ENCODE results near the gene WDR93. TPM values are rescaled to one million over a fixed set of nuclear protein-coding genes. Genes with fewer than 3 reads are reported as not detected.

WDR93 gene
- total RNA-seq, 1 experiment from 2014 or later = not detected

- intact Hi-C loops (cut with micrococcal nuclease; ENCODE audit: unreplicated experiment) = no loop called here
- ChIA-PET CTCF (no interaction called here), POLR2A (ENCODE audit: low non-redundant PET) (no interaction called here)
- TF ChIP-seq EZH2 (IDR thresholded peaks at IDR 0.05; ENCODE audit: borderline replicate concordance, low read depth, low read length, poor library complexity, severe bottlenecking) = no peak
- no peak for TF ChIP-seq CTCF (conservative IDR thresholded peaks at IDR 0.05; ENCODE audit: low read depth, low read length)
- Histone ChIP-seq H3K4me1 (ENCODE audit: insufficient read depth, low read length, poor library complexity, severe bottlenecking) (no peaks in the 10 kb centered on the region), H3K4me3 (ENCODE audit: low read depth, low read length, poor library complexity, severe bottlenecking) (peak overlapping the region; percentile 80), H3K27ac (ENCODE audit: low read depth, low read length, poor library complexity, severe bottlenecking) (peak overlapping the region; percentile 24), H3K36me3 (ENCODE audit: insufficient read depth, low read length, poor library complexity, severe bottlenecking) (no peaks in the 10 kb centered on the region), H3K9me3 (ENCODE audit: low read depth, low read length, poor library complexity, severe bottlenecking) (no peaks in the 10 kb centered on the region), H3K27me3 (replicated peaks; ENCODE audit: insufficient read depth, low read depth, low read length, poor library complexity) (no peaks in the 10 kb centered on the region)
- no peak for DNase-seq (ENCODE audit: low spot score)
- no TSS peak for BruUV-seq (replicated peaks)
These were observed 36.3 kb upstream of the WDR93 start for GRCh38 chr15:89654301-89654761.

GRCh38 chr15:89654847-89655805 is 35.5 kb upstream of the WDR93 start, which contains the start of gene KIF7:
TSS of gene KIF7 (minus strand) at chr15:89655467. CDS start at chr15:89652930, 2,537 bp downstream.
- BruUV-seq (replicated peaks) = no TSS peak
- ChIA-PET CTCF (no interaction called here), POLR2A (ENCODE audit: low non-redundant PET) (no interaction called here)
- Histone ChIP-seq H3K9me3 (ENCODE audit: low read depth, low read length, poor library complexity, severe bottlenecking) (no peaks in the 10 kb centered on the region), H3K27ac (ENCODE audit: low read depth, low read length, poor library complexity, severe bottlenecking) (peak within 1 kb of the TSS; percentile 24), H3K4me3 (ENCODE audit: low read depth, low read length, poor library complexity, severe bottlenecking) (peak within 1 kb of the TSS; percentile 80), H3K27me3 (replicated peaks; ENCODE audit: insufficient read depth, low read depth, low read length, poor library complexity) (no peaks in the 10 kb centered on the region), H3K4me1 (ENCODE audit: insufficient read depth, low read length, poor library complexity, severe bottlenecking) (no peaks in the 10 kb centered on the region), H3K36me3 (ENCODE audit: insufficient read depth, low read length, poor library complexity, severe bottlenecking) (no peaks in the 10 kb centered on the region)
- no peak for TF ChIP-seq EZH2 (IDR thresholded peaks at IDR 0.05; ENCODE audit: borderline replicate concordance, low read depth, low read length, poor library complexity, severe bottlenecking)
- TF ChIP-seq CTCF (conservative IDR thresholded peaks at IDR 0.05; ENCODE audit: low read depth, low read length) = no peak
- peak; percentile 61 for DNase-seq (ENCODE audit: low spot score)
- intact Hi-C loops (cut with micrococcal nuclease; ENCODE audit: unreplicated experiment) = no loop called here

- ChIA-PET POLR2A (ENCODE audit: low non-redundant PET) (interaction anchor here (0.6 kb wide), 1 partner anchor 81 kb away, joined by 3 read pairs; the partner anchor contains the start of gene TICRR), CTCF (no interaction called here)
- H3K36me3 ChIP-seq (ENCODE audit: insufficient read depth, low read length, poor library complexity, severe bottlenecking) = no peaks in the 10 kb centered on the region
- H3K9me3 ChIP-seq (ENCODE audit: low read depth, low read length, poor library complexity, severe bottlenecking) = no peaks in the 10 kb centered on the region
- no peak for DNase-seq (ENCODE audit: low spot score)
- H3K4me3 ChIP-seq (ENCODE audit: low read depth, low read length, poor library complexity, severe bottlenecking) = no peak overlapping the region
- intact Hi-C loops (cut with micrococcal nuclease; ENCODE audit: unreplicated experiment) = no loop called here
- H3K27me3 ChIP-seq (replicated peaks; ENCODE audit: insufficient read depth, low read depth, low read length, poor library complexity) = no peaks in the 10 kb centered on the region
- no TSS peak for BruUV-seq (replicated peaks)
- H3K4me1 ChIP-seq (ENCODE audit: insufficient read depth, low read length, poor library complexity, severe bottlenecking) = no peaks in the 10 kb centered on the region
- no peak overlapping the region for H3K27ac ChIP-seq (ENCODE audit: low read depth, low read length, poor library complexity, severe bottlenecking)
- no peak for TF ChIP-seq CTCF (conservative IDR thresholded peaks at IDR 0.05; ENCODE audit: low read depth, low read length)
- no peak for TF ChIP-seq EZH2 (IDR thresholded peaks at IDR 0.05; ENCODE audit: borderline replicate concordance, low read depth, low read length, poor library complexity, severe bottlenecking)
These were observed 34.3 kb upstream of the WDR93 start for GRCh38 chr15:89656116-89656815.
